Measurements from ENCODE around the gene CCDC74A. TPM values are rescaled to one million over a fixed set of nuclear protein-coding genes. Genes with fewer than 3 reads are reported as not detected.
"Not testable (repeated sequence)": the region's sequence is repeated elsewhere in the genome, so short reads cannot be mapped to it uniquely, and the experiment has no call there.

Gene CCDC74A
- total RNA-seq: 1 to 10 TPM in 1 of 6 experiments, under 1 TPM in 5; 0.20 to 1.2 (median 0.56) TPM
- long read RNA-seq: 0 reads

- H3K27me3 ChIP-seq; H3K27ac ChIP-seq; H3K4me1 ChIP-seq; intact Hi-C loops (cut with DNase I); H3K9me3 ChIP-seq; H3K36me3 ChIP-seq: not testable (repeated sequence)
- ATAC-seq (peak; percentile 73 to 90 (median 86)), DNase-seq (peak; percentile 63 to 72 (median 66))
- 27% methylated on average over 36 of the region's 47 CpGs for WGBS (ENCODE audit: insufficient coverage, low coverage, low lambda C conversion rate, missing lambda C conversion rate)
- H3K4me3 ChIP-seq: peak within 1 kb of the TSS in 2 of 3 donors; percentile 9 to 35
Observed at GRCh38 chr2:131527131-131528001, at the start of gene CCDC74A. CCDC74A (plus strand) TSS chr2:131527888; CDS start chr2:131527971, 83 bp downstream.

- DNase-seq; H3K27me3 ChIP-seq; H3K9me3 ChIP-seq; H3K4me1 ChIP-seq; intact Hi-C loops (cut with DNase I); H3K27ac ChIP-seq; H3K4me3 ChIP-seq; ATAC-seq; H3K36me3 ChIP-seq: not testable (repeated sequence)
- WGBS (ENCODE audit: insufficient coverage, low coverage, low lambda C conversion rate, missing lambda C conversion rate): 79% methylated on average over 5 of the region's 18 CpGs
Observed at GRCh38 chr2:131478074-131478849, 49.4 kb upstream of the CCDC74A start.

- peak overlapping the region in 1 of 3 donors; percentile 13 for H3K27ac ChIP-seq
- H3K36me3 ChIP-seq; intact Hi-C loops (cut with DNase I); DNase-seq; H3K27me3 ChIP-seq; H3K9me3 ChIP-seq; H3K4me1 ChIP-seq; H3K4me3 ChIP-seq: not testable (repeated sequence)
- WGBS (ENCODE audit: insufficient coverage, low coverage, low lambda C conversion rate, missing lambda C conversion rate): 60% methylated on average over 6 of the region's 9 CpGs
- ATAC-seq: peak; percentile 88 to 94 (median 90)
Observed at GRCh38 chr2:131478850-131479461, 48.7 kb upstream of the CCDC74A start.

GRCh38 chr2:131480351-131480750 is 47.3 kb upstream of the CCDC74A start:
- H3K36me3 ChIP-seq; H3K9me3 ChIP-seq; H3K27ac ChIP-seq; ATAC-seq; H3K4me3 ChIP-seq; H3K27me3 ChIP-seq; DNase-seq; H3K4me1 ChIP-seq; intact Hi-C loops (cut with DNase I): not testable (repeated sequence)
- 94% methylated on average over 7 of the region's 20 CpGs for WGBS (ENCODE audit: insufficient coverage, low coverage, low lambda C conversion rate, missing lambda C conversion rate)

GRCh38 chr2:131482506-131483155 is 45.1 kb upstream of the CCDC74A start:
- 91% methylated on average over 4 of the region's 19 CpGs for WGBS (ENCODE audit: insufficient coverage, low coverage, low lambda C conversion rate, missing lambda C conversion rate)
- ATAC-seq; H3K4me1 ChIP-seq; H3K4me3 ChIP-seq; intact Hi-C loops (cut with DNase I); H3K27ac ChIP-seq; H3K27me3 ChIP-seq; H3K36me3 ChIP-seq; DNase-seq; H3K9me3 ChIP-seq: not testable (repeated sequence)

GRCh38 chr2:131483981-131484820 is 43.5 kb upstream of the CCDC74A start:
- H3K27ac ChIP-seq; H3K36me3 ChIP-seq; DNase-seq; H3K27me3 ChIP-seq; ATAC-seq; H3K4me3 ChIP-seq; intact Hi-C loops (cut with DNase I); H3K4me1 ChIP-seq; H3K9me3 ChIP-seq: not testable (repeated sequence)
- WGBS (ENCODE audit: insufficient coverage, low coverage, low lambda C conversion rate, missing lambda C conversion rate): 97% methylated on average over 3 of the region's 24 CpGs

- H3K4me1 ChIP-seq; ATAC-seq; H3K9me3 ChIP-seq; H3K27ac ChIP-seq; H3K4me3 ChIP-seq; DNase-seq; H3K36me3 ChIP-seq; intact Hi-C loops (cut with DNase I); H3K27me3 ChIP-seq: not testable (repeated sequence)
- WGBS (ENCODE audit: insufficient coverage, low coverage, low lambda C conversion rate, missing lambda C conversion rate): 80% methylated on average over 4 of the region's 11 CpGs
Observed at GRCh38 chr2:131484906-131485460, 42.7 kb upstream of the CCDC74A start.

GRCh38 chr2:131486201-131486902 is 41.3 kb upstream of the CCDC74A start:
- H3K27ac ChIP-seq; intact Hi-C loops (cut with DNase I); ATAC-seq; H3K27me3 ChIP-seq; H3K4me3 ChIP-seq; DNase-seq; H3K36me3 ChIP-seq; H3K4me1 ChIP-seq; H3K9me3 ChIP-seq: not testable (repeated sequence)
- 83% methylated on average over 8 of the region's 14 CpGs for WGBS (ENCODE audit: insufficient coverage, low coverage, low lambda C conversion rate, missing lambda C conversion rate)
